CD4-positive, CD25-positive, alpha-beta regulatory T cell (primary cell): Measurements from ENCODE around the gene SIX2. TPM values are rescaled to one million over a fixed set of nuclear protein-coding genes. Genes with fewer than 3 reads are reported as not detected.

Experiments
- ATAC-seq, 2 donors: fragments of 150-1000 bp; cut with Tn5 transposase; one replicate each; pipeline ENCODE4 v1.10.0; 2021; ENCODE audit warnings: low read depth in 2 of 2, moderate number of reproducible peaks in 2 of 2, moderate library complexity in 1 of 2
- DNase-seq, 3 donors: peaks; one replicate each; pipeline versions ENCODE4 v3.0.0 to v3.0.0-alpha.2; 2012 to 2022; ENCODE audit warnings: mixed read lengths in 1 of 3
- H3K27ac ChIP-seq: one replicate; pipeline ENCODE4 v1.7.0; 2013; ENCODE audit warnings: mild to moderate bottlenecking, low read length; ENCODE audit not compliant: insufficient read depth, poor library complexity, severe bottlenecking
- H3K27me3 ChIP-seq: one replicate; pipeline ENCODE4 v1.7.0; 2013; ENCODE audit warnings: low read length; ENCODE audit not compliant: control insufficient read depth, insufficient read depth
- H3K36me3 ChIP-seq: one replicate; pipeline ENCODE4 v1.7.0; 2013; ENCODE audit warnings: mild to moderate bottlenecking, low read length, moderate library complexity; ENCODE audit not compliant: control insufficient read depth, insufficient read depth
- H3K4me1 ChIP-seq: 2 replicates; pipeline ENCODE4 v1.7.0; 2013; ENCODE audit warnings: mild to moderate bottlenecking, low read length; ENCODE audit not compliant: insufficient read depth, control insufficient read depth, poor library complexity, severe bottlenecking
- H3K4me3 ChIP-seq: one replicate; pipeline ENCODE4 v1.7.0; 2013; ENCODE audit warnings: low read depth, mild to moderate bottlenecking, low read length, moderate library complexity
- H3K9me3 ChIP-seq, 2 experiments: 1 replicate in 1 of 2; 2 replicates in 1 of 2; pipeline ENCODE4 v1.7.0; 2013; ENCODE audit warnings: low read length in 2 of 2, mild to moderate bottlenecking in 1 of 2, moderate library complexity in 1 of 2; ENCODE audit not compliant: control insufficient read depth in 2 of 2
- H3K27ac Mint-ChIP-seq, 3 donors: one replicate each; pipeline ENCODE4 v1.8.0; 2020 to 2022; ENCODE audit warnings: mild to moderate bottlenecking in 3 of 3, mixed read lengths in 3 of 3, moderate library complexity in 2 of 3
- H3K27me3 Mint-ChIP-seq: one replicate; pipeline ENCODE4 v1.8.0; 2022; ENCODE audit warnings: mild to moderate bottlenecking, mixed read lengths
- H3K36me3 Mint-ChIP-seq: one replicate; pipeline ENCODE4 v1.8.0; 2020; ENCODE audit warnings: mixed read lengths
- H3K4me1 Mint-ChIP-seq, 4 donors: one replicate each; pipeline ENCODE4 v1.8.0; 2020 to 2022; ENCODE audit warnings: mixed read lengths in 4 of 4, mild to moderate bottlenecking in 1 of 4
- H3K4me3 Mint-ChIP-seq, 4 donors: one replicate each; pipeline ENCODE4 v1.8.0; 2020 to 2022; ENCODE audit warnings: mild to moderate bottlenecking in 4 of 4, mixed read lengths in 4 of 4, moderate library complexity in 3 of 4
- H3K9me3 Mint-ChIP-seq, 7 donors: one replicate each; pipeline ENCODE4 v1.8.0; 2020 to 2022; ENCODE audit warnings: mixed read lengths in 7 of 7, mild to moderate bottlenecking in 3 of 7, moderate library complexity in 2 of 7
- polyA plus RNA-seq, 4 donors: library from polyadenylated mRNA; unstranded; fragments of 300-500 nt; fragmentation: Illumina TruSeq; gene quantifications; one replicate each; pipeline ENCODE4 v1.2.3, GENCODE V29; 2021
- total RNA-seq: library from RNA; stranded (reverse); gene quantifications from one replicate; pipeline ENCODE4 v1.2.3, GENCODE V29; 2022

SIX2 gene
- total RNA-seq = not detected
- not detected for polyA plus RNA-seq

- no peaks in the 10 kb centered on the region for H3K36me3 Mint-ChIP-seq
- H3K4me1 ChIP-seq = peaks cover 11% of the 10 kb centered on the region
- no peaks in the 10 kb centered on the region for H3K36me3 ChIP-seq
- peaks cover 72% of the 10 kb centered on the region for H3K27me3 Mint-ChIP-seq
- peak within 1 kb of the TSS in 3 of 4 donors; percentile 44 to 77 (median 75) for H3K4me3 Mint-ChIP-seq
- DNase-seq = no peak
- no peak within 1 kb of the TSS for H3K4me3 ChIP-seq
- no peak within 1 kb of the TSS for H3K27ac ChIP-seq
- peaks cover 27% of the 10 kb centered on the region for H3K27me3 ChIP-seq
- no peak within 1 kb of the TSS for H3K27ac Mint-ChIP-seq
- ATAC-seq = no peak
- peaks cover 0 to 46% (median 5%) of the 10 kb centered on the region in 4 donors for H3K4me1 Mint-ChIP-seq
- H3K9me3 ChIP-seq = no peaks in the 10 kb centered on the region
- H3K9me3 Mint-ChIP-seq = peaks cover 0 to 3% (median 0%) of the 10 kb centered on the region in 7 donors
These were observed at the start of gene SIX2 for GRCh38 chr2:45009303-45009927. Gene SIX2, minus strand, starts transcription at chr2:45009452. Its CDS starts 342 bp downstream, at chr2:45009110.

GRCh38 chr2:45055162-45055605 is 45.9 kb upstream of the SIX2 start:
- Histone ChIP-seq H3K36me3 (no peaks in the 10 kb centered on the region), H3K4me3 (no peak overlapping the region), H3K9me3 (no peaks in the 10 kb centered on the region), H3K4me1 (no peaks in the 10 kb centered on the region), H3K27me3 (no peaks in the 10 kb centered on the region), H3K27ac (no peak overlapping the region)
- DNase-seq (no peak), ATAC-seq (no peak)
- no peaks in the 10 kb centered on the region for H3K27me3 Mint-ChIP-seq
- no peaks in the 10 kb centered on the region for H3K4me1 Mint-ChIP-seq
- H3K36me3 Mint-ChIP-seq = no peaks in the 10 kb centered on the region
- peaks cover 0 to 4% (median 0%) of the 10 kb centered on the region in 7 donors for H3K9me3 Mint-ChIP-seq
- H3K4me3 Mint-ChIP-seq = no peak overlapping the region
- H3K27ac Mint-ChIP-seq = no peak overlapping the region

DNA sequence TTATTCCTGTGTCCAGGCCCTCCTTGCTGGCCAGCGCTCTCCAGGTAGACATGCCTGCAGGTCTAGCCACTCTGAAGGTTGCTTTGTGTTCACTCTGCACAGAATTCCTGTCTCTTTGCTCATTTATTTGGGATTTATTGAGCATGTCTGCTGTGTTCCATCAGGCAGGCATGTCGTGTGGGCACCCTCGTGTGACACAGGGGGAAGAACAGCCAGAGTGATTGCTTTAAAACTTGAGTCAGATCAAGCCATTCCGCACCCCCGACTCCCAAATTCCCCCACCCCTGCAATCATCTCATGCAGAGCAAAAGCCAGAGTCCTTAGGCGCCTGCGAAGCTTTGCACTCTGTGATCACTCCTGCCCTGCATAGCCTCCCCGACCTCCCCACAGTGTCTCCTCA is 44.7 kb upstream of the SIX2 start:
- no peaks in the 10 kb centered on the region for H3K36me3 ChIP-seq
- H3K27ac ChIP-seq = no peak overlapping the region
- H3K4me1 Mint-ChIP-seq = no peaks in the 10 kb centered on the region
- no peak overlapping the region for H3K4me3 ChIP-seq
- no peaks in the 10 kb centered on the region for H3K36me3 Mint-ChIP-seq
- H3K9me3 ChIP-seq = no peaks in the 10 kb centered on the region
- H3K27ac Mint-ChIP-seq = no peak overlapping the region
- no peaks in the 10 kb centered on the region for H3K4me1 ChIP-seq
- ATAC-seq (no peak), DNase-seq (no peak)
- H3K27me3 Mint-ChIP-seq = no peaks in the 10 kb centered on the region
- no peaks in the 10 kb centered on the region for H3K27me3 ChIP-seq
- H3K4me3 Mint-ChIP-seq = no peak overlapping the region
- peaks cover 0 to 4% (median 0%) of the 10 kb centered on the region in 7 donors for H3K9me3 Mint-ChIP-seq

GRCh38 chr2:45052388-45052928 is 43.2 kb upstream of the SIX2 start:
- Mint-ChIP-seq H3K4me1 (no peaks in the 10 kb centered on the region), H3K27me3 (no peaks in the 10 kb centered on the region), H3K27ac (no peak overlapping the region), H3K36me3 (no peaks in the 10 kb centered on the region), H3K4me3 (no peak overlapping the region), H3K9me3 (peaks cover 0 to 6% (median 0%) of the 10 kb centered on the region in 7 donors)
- no peak overlapping the region for H3K4me3 ChIP-seq
- no peaks in the 10 kb centered on the region for H3K27me3 ChIP-seq
- DNase-seq = no peak
- no peaks in the 10 kb centered on the region for H3K4me1 ChIP-seq
- ATAC-seq = no peak
- no peaks in the 10 kb centered on the region for H3K9me3 ChIP-seq
- no peaks in the 10 kb centered on the region for H3K36me3 ChIP-seq
- no peak overlapping the region for H3K27ac ChIP-seq

- H3K4me3 Mint-ChIP-seq = no peak overlapping the region
- no peaks in the 10 kb centered on the region for H3K4me1 ChIP-seq
- H3K27ac ChIP-seq = no peak overlapping the region
- DNase-seq = no peak
- H3K36me3 ChIP-seq = no peaks in the 10 kb centered on the region
- no peaks in the 10 kb centered on the region for H3K9me3 ChIP-seq
- H3K27ac Mint-ChIP-seq = no peak overlapping the region
- H3K4me3 ChIP-seq = no peak overlapping the region
- no peaks in the 10 kb centered on the region for H3K27me3 ChIP-seq
- H3K4me1 Mint-ChIP-seq = no peaks in the 10 kb centered on the region
- peaks cover 0 to 7% (median 0%) of the 10 kb centered on the region in 7 donors for H3K9me3 Mint-ChIP-seq
- H3K36me3 Mint-ChIP-seq = no peaks in the 10 kb centered on the region
- no peak for ATAC-seq
- no peaks in the 10 kb centered on the region for H3K27me3 Mint-ChIP-seq
These were observed 40.5 kb upstream of the SIX2 start for GRCh38 chr2:45049569-45050336.

GRCh38 chr2:45047301-45047700 is 38.0 kb upstream of the SIX2 start:
- H3K27ac Mint-ChIP-seq = no peak overlapping the region
- H3K4me3 Mint-ChIP-seq = no peak overlapping the region
- no peaks in the 10 kb centered on the region for H3K36me3 Mint-ChIP-seq
- peaks cover 6% of the 10 kb centered on the region for H3K27me3 Mint-ChIP-seq
- ATAC-seq = no peak
- Histone ChIP-seq H3K27me3 (peaks cover under 1% of the 10 kb centered on the region), H3K4me3 (no peak overlapping the region), H3K4me1 (no peaks in the 10 kb centered on the region), H3K27ac (no peak overlapping the region), H3K9me3 (no peaks in the 10 kb centered on the region), H3K36me3 (no peaks in the 10 kb centered on the region)
- no peak for DNase-seq
- peaks cover 0 to 7% (median 0%) of the 10 kb centered on the region in 7 donors for H3K9me3 Mint-ChIP-seq
- no peaks in the 10 kb centered on the region for H3K4me1 Mint-ChIP-seq

DNA sequence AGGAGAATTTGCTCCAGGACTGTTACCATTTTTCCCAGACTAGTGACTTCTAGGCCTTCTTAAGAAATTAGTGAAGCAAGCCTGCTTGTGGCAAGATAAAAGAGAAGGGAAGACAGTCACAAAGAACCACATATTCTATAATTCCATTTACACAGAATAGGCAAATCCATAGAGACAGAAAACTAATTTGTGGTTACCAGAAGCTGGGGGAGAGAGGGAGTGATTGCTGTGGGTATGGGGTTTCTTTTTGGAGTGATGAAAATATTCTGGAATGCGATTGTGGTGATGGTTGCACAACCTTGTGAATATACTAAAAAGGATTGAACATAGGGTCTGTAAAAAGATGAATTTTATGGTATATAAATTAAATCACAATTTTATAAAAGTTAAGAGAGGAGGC is 37.5 kb upstream of the SIX2 start:
- ATAC-seq (no peak), DNase-seq (no peak)
- H3K27ac Mint-ChIP-seq = no peak overlapping the region
- H3K4me1 Mint-ChIP-seq = no peaks in the 10 kb centered on the region
- peaks cover 0 to 7% (median 0%) of the 10 kb centered on the region in 7 donors for H3K9me3 Mint-ChIP-seq
- H3K4me3 Mint-ChIP-seq = no peak overlapping the region
- peaks cover 6% of the 10 kb centered on the region for H3K27me3 Mint-ChIP-seq
- Histone ChIP-seq H3K27ac (no peak overlapping the region), H3K9me3 (no peaks in the 10 kb centered on the region), H3K4me3 (no peak overlapping the region), H3K27me3 (peaks cover 4% of the 10 kb centered on the region), H3K36me3 (no peaks in the 10 kb centered on the region), H3K4me1 (no peaks in the 10 kb centered on the region)
- H3K36me3 Mint-ChIP-seq = no peaks in the 10 kb centered on the region
